Vein endothelial cell (primary cell): ENCODE measurements around the gene CENPC. TPM values are rescaled to one million over a fixed set of nuclear protein-coding genes. Genes with fewer than 3 reads are reported as not detected.

Experiments
- small RNA-seq: library from RNA; depleted of rRNA; stranded (forward); fragments of <200 nt; gene quantifications from one replicate; pipeline ENCODE3, GENCODE V24; 2012
- total RNA-seq: library from RNA; depleted of rRNA; stranded (reverse); fragments of >200 nt; gene quantifications from 2 replicates; pipeline ENCODE4 v1.2.3, GENCODE V29; 2012

The CENPC gene
- total RNA-seq: 20.9 and 28.5 TPM in 2 replicates

GRCh38 chr4:67545199-67546003 lies at the start of gene CENPC:
TSS of gene CENPC (minus strand) at chr4:67545503. CDS start at chr4:67545355, 148 bp downstream.

GRCh38 chr4:67558493-67558892 lies 13.2 kb upstream of the CENPC start, which contains the start of gene STAP1:
TSS of gene STAP1 (plus strand) at chr4:67558727. CDS start at chr4:67558810, 83 bp downstream.

Small RNA genes lying within 50 kb of the gene (small RNA-seq; reads per million reads assigned to genes)
- gene RNA5SP527 (not detected), gene RNU1-63P (0.48 reads per million, percentile 29 among the genes with 10 or more reads in this experiment)

Other genes with a start within 250 kb of the CENPC start
- not detected in 2 replicates for gene STAP1, start 13.2 kb upstream of the CENPC start, total RNA-seq
- gene UBA6, start 155.7 kb upstream of the CENPC start, total RNA-seq: 104 and 222 TPM in 2 replicates
- not detected in 2 replicates for gene GNRHR, start 208.9 kb upstream of the CENPC start, total RNA-seq